Heart left ventricle (tissue), 13 donors: Measurements from ENCODE around the gene ESRRA.

Source experiments
- POLR2A ChIP-seq, 2 donors: fragments of 450-650 bp; IDR thresholded peaks; one replicate each; pipeline ENCODE4 v1.6.1; 2017; ENCODE audit warnings: antibody characterized with exemption in 2 of 2, mild to moderate bottlenecking in 2 of 2, moderate library complexity in 2 of 2
- TF ChIP-seq, protein P1 (sequence below), 12 donors: fragments of 200-600 bp; sonication (generic) in 4 of 12; IDR thresholded peaks; one replicate each; pipeline versions ENCODE4 v1.5.0 to v1.8.0; 2018 to 2022; ENCODE audit warnings: antibody characterized with exemption in 12 of 12, mild to moderate bottlenecking in 5 of 12
- donor health status: ischemic (EF 13 %, LVEDD 7.1; RV severe dilation, severe dysfunction).
- donor health status: DM: no; HTN: yes; CAD: no.
- donor health status: DM: no; HTN: no; CAD: no.
- donor health status: ischemic (EF 25% LVEDD 6.9; RV normal size, moderate dysfunction).
- donor health status: ischemic (EF 25% LVEDD 5.7; RV mildly dilated, moderate dysfunction).
- donor health status: ischemic (EF 35%, LVEDD 5.7; RV mildly dilated, moderate dysfunction).
- donor health status: nonischemic (EF 11% LVEDD 7.7; RV severe dilation, severe dysfunction).
- donor health status: DM: yes; HTN: yes; CAD: no.
- donor health status: PGD.
- donor health status: ischemic (EF 29% LVEDD 5.4; RV normal size, mild dysfunction).
- donor health status: nonischemic (EF 23%, LVEDD 6.1; RV moderate dilation, normal function).

DNA sequence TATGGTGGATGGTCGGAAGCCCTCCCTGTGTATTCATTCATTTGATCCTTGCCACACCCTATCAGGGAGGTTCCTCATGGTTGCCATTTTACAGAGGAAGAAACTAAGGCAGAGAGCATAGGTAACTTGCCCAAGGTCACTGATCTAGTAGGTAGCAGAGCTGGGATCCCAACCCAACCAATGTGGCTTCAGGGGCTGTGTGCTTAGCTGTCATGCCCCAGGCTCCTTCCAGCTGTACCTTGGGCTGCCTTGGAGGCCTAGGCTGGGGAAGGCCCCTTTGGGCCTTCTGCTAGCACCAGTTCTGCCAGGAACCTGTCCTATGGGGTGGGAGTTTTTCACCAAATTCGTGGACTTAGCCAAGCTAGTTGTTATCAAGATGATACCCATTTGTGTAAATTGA, 29.5 kb upstream of the ESRRA start:
- TF ChIP-seq, protein P1, sequence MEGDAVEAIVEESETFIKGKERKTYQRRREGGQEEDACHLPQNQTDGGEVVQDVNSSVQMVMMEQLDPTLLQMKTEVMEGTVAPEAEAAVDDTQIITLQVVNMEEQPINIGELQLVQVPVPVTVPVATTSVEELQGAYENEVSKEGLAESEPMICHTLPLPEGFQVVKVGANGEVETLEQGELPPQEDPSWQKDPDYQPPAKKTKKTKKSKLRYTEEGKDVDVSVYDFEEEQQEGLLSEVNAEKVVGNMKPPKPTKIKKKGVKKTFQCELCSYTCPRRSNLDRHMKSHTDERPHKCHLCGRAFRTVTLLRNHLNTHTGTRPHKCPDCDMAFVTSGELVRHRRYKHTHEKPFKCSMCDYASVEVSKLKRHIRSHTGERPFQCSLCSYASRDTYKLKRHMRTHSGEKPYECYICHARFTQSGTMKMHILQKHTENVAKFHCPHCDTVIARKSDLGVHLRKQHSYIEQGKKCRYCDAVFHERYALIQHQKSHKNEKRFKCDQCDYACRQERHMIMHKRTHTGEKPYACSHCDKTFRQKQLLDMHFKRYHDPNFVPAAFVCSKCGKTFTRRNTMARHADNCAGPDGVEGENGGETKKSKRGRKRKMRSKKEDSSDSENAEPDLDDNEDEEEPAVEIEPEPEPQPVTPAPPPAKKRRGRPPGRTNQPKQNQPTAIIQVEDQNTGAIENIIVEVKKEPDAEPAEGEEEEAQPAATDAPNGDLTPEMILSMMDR (IDR thresholded peaks at IDR 0.05), result no peak
- no peak for TF ChIP-seq POLR2A (IDR thresholded peaks at IDR 0.05)
